NCI-H2196 treated with DMSO at 0.1 percent for 48 hours (cell line): ENCODE results near the gene MVD.
A peak's percentile ranks its signal among the peaks of the same experiment; 100 is the strongest.

Experiments used
- DNase-seq: peaks from one replicate; lab custom pipeline; 2025; ENCODE audit not compliant: unreplicated experiment; lab: John Stamatoyannopoulos, UW

Gene MVD

DNA sequence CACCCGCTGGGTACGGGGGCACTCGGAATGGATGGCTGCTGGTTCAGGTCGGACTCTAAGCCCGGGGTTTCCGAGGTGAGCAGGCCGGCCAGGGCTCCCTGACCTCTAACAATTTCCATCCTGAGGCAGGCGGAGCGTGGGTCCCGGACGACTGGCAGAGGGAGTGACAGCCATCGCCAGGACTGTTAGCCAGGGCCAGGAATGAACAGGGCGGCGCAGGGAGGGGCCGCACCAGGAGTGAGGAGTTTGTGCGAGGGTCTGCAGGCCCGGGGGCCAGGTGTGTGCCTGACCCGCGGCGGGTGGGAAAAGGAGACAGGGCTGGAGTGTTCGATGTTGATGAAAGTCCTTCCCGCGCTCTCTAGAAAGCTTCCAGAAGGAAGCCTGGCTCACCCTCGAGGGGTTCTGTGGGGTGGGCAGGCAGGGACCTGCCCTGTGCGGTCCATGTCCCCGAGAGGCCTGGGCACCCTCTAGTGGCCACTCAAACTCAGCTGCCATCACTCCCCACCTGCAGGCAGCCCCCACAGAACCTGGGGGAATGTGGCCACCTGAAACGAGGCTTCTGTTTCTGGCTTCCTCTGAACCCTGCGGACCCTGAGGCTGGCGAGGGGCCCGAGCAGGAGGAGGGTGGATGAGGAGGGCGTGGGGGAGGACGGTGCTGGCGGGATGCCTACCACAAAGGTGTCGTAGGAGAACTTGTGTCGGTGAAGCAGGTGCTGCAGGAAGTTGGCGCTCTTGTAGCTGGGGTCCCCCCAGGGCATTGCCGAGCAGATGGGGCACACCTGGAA lies 35.1 kb upstream of the MVD start:
- no peak for DNase-seq

DNA sequence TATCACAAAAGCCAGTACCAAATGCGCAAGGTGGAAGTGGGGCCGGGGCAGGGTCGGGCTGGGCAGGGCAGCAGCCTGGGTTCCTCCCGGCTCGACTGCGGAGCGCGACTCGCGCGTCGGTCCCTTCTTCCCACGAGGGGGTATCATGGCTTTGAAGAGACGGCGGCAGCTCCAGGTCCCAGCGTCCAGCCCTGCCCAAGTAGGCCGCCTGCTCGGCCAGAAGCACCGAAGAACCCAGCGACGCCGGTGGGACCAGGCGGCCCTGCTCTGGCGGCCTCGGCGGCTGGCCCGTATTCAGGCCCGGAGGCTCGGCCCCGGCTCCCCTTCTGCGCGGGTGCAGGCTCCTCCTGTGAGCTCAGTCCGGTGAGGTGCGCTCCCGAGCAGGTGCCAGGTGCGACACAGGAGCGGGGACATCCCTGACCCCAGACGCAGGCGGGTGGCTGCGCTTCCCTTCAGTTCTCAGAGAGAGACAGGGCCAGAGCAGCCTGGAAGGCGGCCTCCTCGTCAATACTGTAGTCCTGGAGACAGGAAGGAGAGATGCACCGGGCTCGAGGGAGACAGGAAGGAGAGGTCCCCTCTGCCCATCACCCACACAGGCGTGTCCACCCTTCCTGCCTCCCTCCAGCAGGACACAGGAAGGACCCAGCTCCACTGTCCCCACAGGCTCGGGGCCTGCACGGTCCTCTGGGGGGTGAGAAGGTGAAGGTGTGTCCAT lies 34.4 kb upstream of the MVD start:
- DNase-seq, result no peak

- no peak for DNase-seq
Measured at GRCh38 chr16:88696441-88696840, 33.5 kb upstream of the MVD start.

- no peak for DNase-seq
Measured at GRCh38 chr16:88695753-88696152, 32.9 kb upstream of the MVD start.

DNA sequence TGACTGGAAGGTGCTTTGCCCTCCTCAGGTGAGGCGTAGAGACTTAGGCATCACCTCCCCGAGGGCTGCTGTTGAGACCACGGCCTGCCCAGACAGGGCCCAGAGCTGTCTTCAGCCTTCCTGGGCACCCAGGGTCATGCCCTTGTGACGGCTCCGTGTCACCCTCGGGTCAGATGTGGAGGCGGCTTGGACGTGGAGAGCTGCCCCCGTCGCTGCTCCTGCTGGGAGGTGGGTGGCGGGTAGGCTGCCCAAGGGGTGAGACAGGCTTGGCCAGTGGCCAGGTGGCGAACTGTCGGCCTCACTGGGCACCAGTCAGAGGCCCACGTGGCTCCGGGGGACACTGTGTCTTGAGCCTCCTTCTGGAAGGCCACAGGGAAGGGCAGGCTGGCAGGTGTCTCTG lies 32.3 kb upstream of the MVD start:
- DNase-seq, result no peak

DNA sequence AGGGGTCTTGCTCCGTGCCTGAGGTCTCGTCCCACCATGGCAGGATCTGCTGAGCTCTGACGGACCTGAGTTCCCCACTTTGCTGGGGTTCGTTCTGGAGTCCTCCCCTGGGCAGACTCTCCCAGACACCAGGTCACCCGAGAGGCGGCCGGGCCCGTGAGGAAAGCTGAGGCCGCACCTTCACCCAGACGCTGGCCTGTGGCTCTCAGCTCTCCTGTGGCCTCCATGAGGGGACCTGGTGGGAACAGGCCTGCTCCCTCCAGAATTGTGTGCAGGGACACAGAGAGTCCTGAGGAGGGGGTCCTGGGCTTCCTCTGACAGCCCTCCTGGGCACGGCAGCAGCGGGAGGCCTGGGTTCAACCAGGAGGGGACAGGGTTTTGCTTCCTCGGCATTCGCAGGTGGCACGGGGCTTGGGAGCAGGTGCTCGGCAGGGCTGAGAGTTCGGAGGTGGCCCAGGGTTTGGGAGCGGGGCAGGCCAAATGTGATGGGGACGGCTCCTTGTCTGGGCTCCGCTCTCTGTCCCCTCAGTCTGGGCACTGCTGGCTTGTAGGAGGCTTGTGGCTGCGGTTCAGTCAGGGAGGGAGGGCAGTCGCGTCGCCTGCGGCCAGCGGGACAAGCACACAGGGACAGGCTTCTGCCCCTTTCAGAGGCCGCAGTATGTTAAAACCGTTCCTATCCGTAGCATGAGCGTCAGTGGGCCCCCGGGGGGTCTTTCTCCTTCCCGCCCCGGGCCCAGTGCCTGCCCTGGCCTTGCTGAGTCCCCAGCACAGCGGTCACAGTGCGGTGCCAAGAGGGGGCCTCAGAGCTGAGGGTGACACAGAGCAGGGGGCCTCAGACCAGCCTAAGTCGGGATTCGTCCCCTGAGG lies 31.6 kb upstream of the MVD start:
- no peak for DNase-seq

- DNase-seq, result no peak
Measured at GRCh38 chr16:88693420-88694177, 30.7 kb upstream of the MVD start.

GRCh38 chr16:88692861-88693260 lies 30.0 kb upstream of the MVD start:
- no peak for DNase-seq

- DNase-seq, result no peak
Measured at GRCh38 chr16:88691924-88692560, 29.2 kb upstream of the MVD start.

DNA sequence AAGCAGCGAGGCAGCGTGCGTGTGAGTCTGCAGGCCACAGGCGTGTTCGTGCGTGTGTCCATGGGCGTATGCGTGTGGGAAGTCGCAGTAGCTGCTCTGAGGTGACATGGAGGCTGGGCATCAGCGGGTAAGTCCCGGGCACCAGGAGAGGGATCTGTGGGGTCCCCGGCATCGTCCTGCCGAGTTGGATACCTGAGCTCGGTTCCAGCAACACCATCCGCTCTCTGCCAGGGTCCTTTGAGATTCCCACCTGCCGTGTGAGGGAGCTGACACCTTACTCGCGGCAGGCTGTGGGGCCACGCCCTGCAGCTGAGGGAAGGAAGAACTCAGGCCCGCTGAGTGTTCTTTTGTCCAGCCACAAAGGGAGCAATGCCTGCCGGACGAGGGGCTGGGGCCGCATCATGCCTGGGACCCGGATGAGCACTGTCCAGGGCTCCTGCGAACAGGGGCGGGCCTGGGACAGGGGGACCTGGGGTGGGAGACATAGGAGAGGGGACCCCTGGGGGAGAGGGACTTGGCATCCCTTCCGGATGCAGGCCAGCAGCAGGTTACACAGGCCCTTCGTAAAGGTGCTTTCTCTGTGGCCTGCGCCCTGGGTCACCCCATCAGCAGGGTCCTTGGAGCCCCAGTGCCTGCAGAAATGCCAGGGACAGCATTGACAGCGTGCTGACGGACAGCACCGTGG lies 28.4 kb upstream of the MVD start:
- no peak for DNase-seq

DNA sequence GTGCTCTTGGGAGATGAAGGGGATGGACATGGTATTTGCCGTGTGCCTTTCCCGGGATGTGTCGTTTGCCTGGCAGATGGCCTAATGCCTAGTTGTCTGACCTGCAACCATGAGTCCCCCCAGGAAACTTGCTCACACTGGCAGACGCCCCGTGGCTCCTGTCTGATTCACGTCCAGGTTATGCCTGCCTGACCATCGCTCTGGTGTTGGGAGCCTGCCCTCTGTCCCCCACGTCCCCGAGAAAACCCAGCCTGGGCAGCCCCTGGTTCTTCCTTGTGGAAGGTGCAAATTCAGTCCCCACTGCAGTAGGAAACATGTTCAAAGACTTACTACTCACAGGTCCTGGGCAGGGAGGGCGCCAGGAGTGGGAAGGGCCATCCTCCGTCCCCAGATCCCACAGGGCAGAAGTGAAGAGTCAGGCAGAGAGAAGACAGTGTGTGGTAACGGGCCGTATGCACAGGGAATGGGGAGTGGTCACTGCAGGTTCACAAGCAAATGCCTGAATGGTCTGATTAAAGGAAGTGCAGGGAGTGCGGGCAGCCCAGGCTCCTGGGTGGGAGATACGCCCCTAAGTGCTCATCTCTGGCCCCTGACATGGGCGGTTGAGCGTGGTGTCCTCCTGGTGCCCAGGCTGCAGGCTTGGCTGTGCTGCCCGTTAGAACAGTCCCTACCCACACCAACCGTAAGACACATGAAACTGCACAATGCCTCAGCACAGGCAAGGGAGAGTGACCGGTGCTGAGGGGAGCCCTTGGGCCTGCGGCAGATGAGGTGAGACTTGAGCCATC lies 27.6 kb upstream of the MVD start:
- DNase-seq, result no peak

GRCh38 chr16:88688013-88688778 lies 25.3 kb upstream of the MVD start:
- DNase-seq, result peak; percentile 59

DNA sequence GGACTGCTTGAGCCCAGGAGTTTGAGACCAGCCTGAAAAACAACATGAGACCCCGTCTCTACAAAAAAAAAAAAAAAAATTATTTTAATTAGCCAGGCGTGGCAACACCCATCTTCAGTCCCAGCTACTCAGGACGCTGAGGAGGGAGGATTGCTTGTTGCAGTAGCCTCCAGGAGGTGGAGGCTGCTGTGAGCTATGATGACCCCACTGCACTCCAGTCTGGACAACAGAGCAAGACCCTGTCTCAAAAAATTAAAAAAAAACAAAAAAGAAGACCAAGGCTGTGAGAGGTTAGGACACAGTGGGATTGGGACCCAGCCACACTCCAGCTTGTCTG lies 24.8 kb upstream of the MVD start:
- DNase-seq, result no peak

DNA sequence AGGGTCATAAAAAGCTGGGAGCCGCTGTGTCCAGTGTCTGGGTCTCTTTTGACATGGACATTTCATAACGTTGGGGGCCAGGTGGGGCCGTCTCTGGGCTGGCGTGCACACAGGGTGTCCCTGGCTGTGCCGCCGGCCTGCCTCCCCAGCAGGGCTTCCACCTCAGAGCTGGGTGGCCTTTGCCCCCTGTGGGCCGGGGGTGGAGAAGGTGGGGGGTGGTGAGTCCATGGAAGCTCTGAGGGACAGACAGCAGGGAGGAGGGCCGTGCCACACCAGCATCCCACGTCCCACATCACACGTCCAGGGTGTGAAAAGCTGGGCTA lies 24.3 kb upstream of the MVD start:
- no peak for DNase-seq

DNA sequence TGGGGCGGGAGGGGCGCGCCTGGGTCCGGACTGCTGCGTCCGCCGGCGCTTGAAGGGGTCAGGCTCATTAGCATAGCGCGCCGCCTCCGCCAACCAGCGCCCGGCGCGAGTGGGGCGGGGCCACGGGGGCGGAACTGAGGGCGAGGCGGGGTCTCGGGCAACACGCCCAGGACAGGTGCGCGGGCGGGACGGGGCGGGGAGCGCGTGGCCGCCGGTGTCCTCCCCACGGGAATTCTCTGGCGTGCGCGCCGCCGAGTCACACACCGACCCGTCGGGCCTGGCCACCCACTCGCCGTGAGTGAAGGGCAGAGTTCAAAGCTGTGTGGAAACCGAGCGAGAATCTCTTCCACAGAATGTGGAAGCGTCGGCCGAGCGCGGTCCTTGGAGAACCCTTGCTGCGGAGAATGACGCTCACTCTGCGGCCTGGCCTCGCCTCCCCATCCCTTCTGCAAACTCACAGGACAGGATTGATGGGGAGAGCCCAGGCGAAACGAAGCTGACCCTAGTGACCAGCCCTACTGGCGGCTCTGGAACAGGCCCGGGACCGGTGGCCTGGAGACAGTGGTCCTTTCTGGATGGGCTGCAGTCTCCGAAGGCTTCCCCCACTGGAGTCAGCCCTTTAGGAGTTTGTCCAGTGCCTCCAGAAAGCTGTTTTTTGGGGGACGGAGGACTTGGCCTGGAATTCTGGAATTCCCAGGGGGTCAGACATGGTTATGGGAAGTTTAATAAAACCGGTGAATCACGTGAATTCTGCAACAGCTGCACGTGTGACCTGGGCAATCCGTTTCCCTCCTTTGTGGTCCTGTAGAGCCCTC lies 23.8 kb upstream of the MVD start, which contains the start of gene SNAI3:
Gene SNAI3, minus strand, starts transcription at position 69 of the 815 bp plus-strand sequence. CDS start 101 bp downstream, outside the sequence.
- peak; percentile 50 for DNase-seq

GRCh38 chr16:88686062-88686438 lies 23.2 kb upstream of the MVD start:
- DNase-seq, result peak; percentile 50

DNA sequence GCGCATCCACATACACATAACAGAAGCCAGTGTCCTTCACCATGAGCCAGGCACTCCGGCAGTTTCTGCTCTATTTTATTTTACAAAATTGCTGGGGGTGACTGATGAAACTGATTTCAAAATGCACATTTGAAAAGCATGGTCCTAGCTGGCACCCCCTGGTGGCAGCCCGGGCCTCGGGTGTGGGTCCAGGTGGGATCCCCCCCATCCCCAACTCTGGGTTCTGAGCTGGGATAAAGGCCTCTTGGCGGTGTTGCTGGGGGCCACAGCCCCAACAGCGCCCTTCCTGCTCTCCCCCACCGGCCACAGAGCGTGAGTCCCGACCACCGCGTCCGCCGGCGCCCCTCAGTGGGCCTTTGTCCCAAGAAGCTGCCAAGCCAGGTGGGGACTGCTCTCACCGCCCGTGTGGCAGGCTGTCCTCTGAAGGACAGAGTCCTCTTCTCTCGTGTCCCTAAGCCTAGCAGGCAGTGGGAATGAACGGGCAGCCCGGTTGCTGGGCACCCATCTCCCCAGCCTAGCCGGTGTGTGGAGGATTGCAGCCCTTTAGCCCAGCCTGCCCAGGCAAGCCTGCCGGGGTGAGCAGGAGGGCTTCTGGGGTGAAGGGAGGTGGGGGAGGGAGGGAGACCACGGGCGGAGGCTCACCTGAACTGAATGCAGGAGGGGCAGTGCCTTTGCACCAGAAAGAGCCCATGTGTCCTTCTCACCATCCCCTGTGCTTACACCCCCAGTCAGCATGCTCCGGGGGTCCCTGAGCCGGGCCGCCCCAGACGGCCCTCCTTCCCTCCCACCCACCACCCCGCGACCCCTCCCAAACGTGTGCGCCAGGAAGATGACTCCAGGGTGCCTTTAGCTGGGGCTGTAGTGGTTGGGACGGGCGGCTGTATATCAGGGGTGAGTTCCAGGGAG lies 22.5 kb upstream of the MVD start:
- no peak for DNase-seq
